OCI-LY7 (cell line): ENCODE data around the gene ARGLU1. TPM values are rescaled to one million over a fixed set of nuclear protein-coding genes. Genes with fewer than 3 reads are reported as not detected.

Source experiments
- BruUV-seq: library from RNA; stranded (reverse); fragments of 400-500 nt; replicated peaks from 2 replicates; lab custom pipeline; 2021; lab: Mats Ljungman, UMichigan
- CTCF ChIA-PET: fragments of 300-600 bp; sonication (Branson Sonifier 250); formaldehyde crosslinking; loops from one replicate; lab custom pipeline; 2022; ENCODE audit warnings: antibody characterized with exemption; ENCODE audit not compliant: unreplicated experiment; lab: Charles Lee
- POLR2A ChIA-PET: fragments of 300-600 bp; sonication (Branson Sonifier 250); formaldehyde crosslinking; loops from one replicate; lab custom pipeline; 2022; ENCODE audit warnings: antibody characterized with exemption; lab: Charles Lee
- DNase-seq: peaks from one replicate; pipeline ENCODE4 v3.0.0-alpha.2; 2015; ENCODE audit warnings: low spot score
- H2AFZ ChIP-seq: fragments of 200-600 bp; sonication (generic), shearing (Covaris generic); 2 replicates; pipeline ENCODE4 v1.6.1; 2014; ENCODE audit warnings: mild to moderate bottlenecking, antibody characterized with exemption, low read length, moderate library complexity
- H3K27ac ChIP-seq: fragments of 200-600 bp; sonication (generic); 2 replicates; pipeline ENCODE4 v1.5.1; 2014; ENCODE audit warnings: mixed run types, low read depth, mild to moderate bottlenecking, moderate library complexity, low read length, inconsistent platforms; ENCODE audit not compliant: poor library complexity, severe bottlenecking
- H3K36me3 ChIP-seq: fragments of 200-600 bp; sonication (generic); 2 replicates; pipeline ENCODE4 v1.6.1; 2014; ENCODE audit warnings: mild to moderate bottlenecking, antibody characterized with exemption, low read length, moderate library complexity, mixed read lengths; ENCODE audit not compliant: insufficient read depth
- H3K4me1 ChIP-seq: fragments of 200-600 bp; sonication (generic); 2 replicates; pipeline ENCODE4 v1.5.1; 2014; ENCODE audit warnings: mild to moderate bottlenecking, low read length; ENCODE audit not compliant: insufficient read depth, poor library complexity, severe bottlenecking
- H3K4me2 ChIP-seq: fragments of 200-600 bp; sonication (generic); 2 replicates; pipeline ENCODE4 v1.6.1; 2014; ENCODE audit warnings: mild to moderate bottlenecking, low read length
- H3K4me3 ChIP-seq: fragments of 200-600 bp; sonication (generic); 2 replicates; pipeline ENCODE4 v1.5.1; 2014; ENCODE audit warnings: mild to moderate bottlenecking, low read depth, low read length; ENCODE audit not compliant: poor library complexity, severe bottlenecking
- H3K79me2 ChIP-seq: fragments of 200-600 bp; sonication (generic); 2 replicates; pipeline ENCODE4 v1.6.1; 2016; ENCODE audit warnings: low read depth, mild to moderate bottlenecking, low read length, moderate library complexity, mixed read lengths; ENCODE audit not compliant: insufficient read depth
- H3K9me2 ChIP-seq: fragments of 200-600 bp; sonication (generic); 2 replicates; pipeline ENCODE4 v1.6.1; 2016; ENCODE audit warnings: mild to moderate bottlenecking, low read length, mixed read lengths; ENCODE audit not compliant: insufficient read depth
- H3K9me3 ChIP-seq: fragments of 200-600 bp; sonication (generic); 2 replicates; pipeline ENCODE4 v1.6.1; 2014; ENCODE audit warnings: mild to moderate bottlenecking, mixed run types, low read length, mixed read lengths
- H4K20me1 ChIP-seq: fragments of 200-600 bp; sonication (generic); 2 replicates; pipeline ENCODE4 v1.6.1; 2014; ENCODE audit warnings: mild to moderate bottlenecking, antibody characterized with exemption, low read length, moderate library complexity, mixed read lengths; ENCODE audit not compliant: insufficient read depth
- CTCF ChIP-seq: fragments of 200-600 bp; sonication (generic); conservative IDR thresholded peaks from 2 replicates; pipeline ENCODE4 v1.5.1; 2014; ENCODE audit warnings: mild to moderate bottlenecking, antibody characterized with exemption, low read length, moderate library complexity, mixed read lengths
- EZH2phosphoT487 ChIP-seq: fragments of 200-600 bp; sonication (generic); IDR thresholded peaks from 2 replicates; pipeline ENCODE4 v1.6.1; 2018; ENCODE audit warnings: low read depth, borderline replicate concordance, mild to moderate bottlenecking, mixed run types, antibody characterized with exemption, low read length, moderate library complexity, mixed read lengths
- intact Hi-C: fragments of 100-400 bp; cut with micrococcal nuclease; formaldehyde crosslinking; loops from one replicate; pipeline ENCODE4 v1.10.0; 2022; ENCODE audit not compliant: unreplicated experiment
- total RNA-seq, 2 experiments: library from RNA; depleted of rRNA in 1 of 2; stranded (reverse); fragments of >200 nt in 1 of 2; shearing (Covaris generic) in 1 of 2; gene quantifications; 2 replicates each; pipeline ENCODE4 v1.2.3, GENCODE V29; 2014 to 2022

ARGLU1 gene
- total RNA-seq, 2 experiments from 2014 or later: 71.6 to 71.9 TPM

GRCh38 chr13:106500445-106500844, 67.5 kb downstream of the ARGLU1 start:
- ChIA-PET CTCF (no interaction called here), POLR2A (no interaction called here)
- DNase-seq: no peak
- Histone ChIP-seq H3K4me1 (no peaks in the 10 kb centered on the region), H3K27ac (no peak overlapping the region), H2AFZ (no peak overlapping the region), H3K9me3 (no peaks in the 10 kb centered on the region), H3K4me3 (no peak overlapping the region), H3K36me3 (no peaks in the 10 kb centered on the region), H3K79me2 (no peaks in the 10 kb centered on the region), H3K9me2 (no peaks in the 10 kb centered on the region), H4K20me1 (no peaks in the 10 kb centered on the region), H3K4me2 (no peak overlapping the region)
- TF ChIP-seq CTCF: no peak
- TF ChIP-seq EZH2phosphoT487: no peak
- BruUV-seq: no TSS peak
- intact Hi-C loops: no loop called here

GRCh38 chr13:106499896-106500295, 68.0 kb downstream of the ARGLU1 start:
- Histone ChIP-seq H3K79me2 (no peaks in the 10 kb centered on the region), H3K9me2 (no peaks in the 10 kb centered on the region), H3K4me2 (no peak overlapping the region), H3K4me1 (no peaks in the 10 kb centered on the region), H4K20me1 (no peaks in the 10 kb centered on the region), H2AFZ (no peak overlapping the region), H3K36me3 (no peaks in the 10 kb centered on the region), H3K9me3 (no peaks in the 10 kb centered on the region), H3K27ac (no peak overlapping the region), H3K4me3 (no peak overlapping the region)
- DNase-seq: no peak
- ChIA-PET POLR2A (no interaction called here), CTCF (no interaction called here)
- TF ChIP-seq CTCF: no peak
- TF ChIP-seq EZH2phosphoT487: no peak
- intact Hi-C loops: no loop called here
- no TSS peak for BruUV-seq

- Histone ChIP-seq H3K9me3 (no peaks in the 10 kb centered on the region), H3K79me2 (no peaks in the 10 kb centered on the region), H3K36me3 (no peaks in the 10 kb centered on the region), H3K4me3 (no peak overlapping the region), H3K9me2 (no peaks in the 10 kb centered on the region), H4K20me1 (no peaks in the 10 kb centered on the region), H2AFZ (no peak overlapping the region), H3K4me2 (no peak overlapping the region), H3K4me1 (no peaks in the 10 kb centered on the region), H3K27ac (no peak overlapping the region)
- no peak for DNase-seq
- intact Hi-C loops: no loop called here
- TF ChIP-seq EZH2phosphoT487: no peak
- no peak for TF ChIP-seq CTCF
- POLR2A ChIA-PET: no interaction called here
- BruUV-seq: no TSS peak
- CTCF ChIA-PET: no interaction called here
Measured at GRCh38 chr13:106499113-106499512, 68.8 kb downstream of the ARGLU1 start.
